ENCODE data around the gene PRKN.

DNA sequence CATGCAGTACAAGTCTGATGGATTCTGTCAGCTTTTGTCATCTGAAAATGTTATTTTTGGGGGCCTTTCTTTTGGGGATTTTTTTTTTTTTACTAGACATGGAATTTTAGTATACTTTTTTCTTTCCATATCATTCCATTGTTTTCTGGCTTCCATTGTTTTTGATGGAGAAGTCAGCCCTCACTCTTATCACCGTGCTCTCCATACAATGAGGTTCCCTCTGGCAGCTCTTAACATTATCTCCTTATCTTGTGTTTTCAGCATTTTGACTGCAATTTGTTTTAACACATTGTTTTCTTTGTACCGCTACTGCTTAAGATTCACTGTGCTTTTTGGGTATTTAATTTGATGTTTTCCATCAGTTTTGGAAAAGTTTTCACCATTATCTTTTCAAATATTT lies 1262.2 kb downstream of the PRKN start:
- TF ChIP-seq CTCF (conservative IDR thresholded peaks at IDR 0.05): no peak
- no peak for TF ChIP-seq ZFX (IDR thresholded peaks at IDR 0.05)

All from C4-2B (cell line).